Amygdala (tissue), 56 donors: ENCODE measurements around the gene CCNB2.
"Not testable (repeated sequence)": the region's sequence is repeated elsewhere in the genome, so short reads cannot be mapped to it uniquely, and the experiment has no call there.

Experiments
- DNase-seq, 56 donors: peaks; one replicate each; lab custom pipeline; 2025; lab: John Stamatoyannopoulos, UW

CCNB2 gene

GRCh38 chr15:59104912-59105732, at the start of gene CCNB2:
CCNB2 (plus strand) TSS chr15:59105146; CDS start chr15:59105269, 123 bp downstream.
- DNase-seq: peak; percentile 20 to 96 (median 72)

DNA sequence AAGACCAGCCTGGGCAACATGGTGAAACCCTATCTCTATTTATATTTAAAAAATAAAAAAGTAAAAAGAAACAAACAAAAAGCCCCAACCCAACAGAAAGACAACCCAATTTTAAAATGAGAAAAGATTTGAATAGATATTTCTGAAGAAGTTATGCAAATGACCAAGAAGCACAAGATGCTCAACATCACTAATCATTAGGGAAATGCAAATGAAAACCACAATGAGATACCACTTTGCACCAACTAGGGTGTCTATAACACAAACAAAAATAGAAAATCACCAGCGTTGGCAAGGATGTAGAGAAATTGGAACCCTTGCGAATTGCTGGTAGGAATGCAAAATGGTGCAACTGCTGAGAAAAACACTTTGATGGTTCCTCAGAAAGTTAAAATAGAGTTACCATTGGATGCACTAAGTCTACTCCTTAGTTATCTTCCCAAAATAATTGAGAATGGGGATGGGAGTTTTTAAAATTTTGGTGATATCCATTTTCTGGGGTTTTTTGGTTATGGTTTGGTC, 45.8 kb upstream of the CCNB2 start:
- no peak for DNase-seq

DNA sequence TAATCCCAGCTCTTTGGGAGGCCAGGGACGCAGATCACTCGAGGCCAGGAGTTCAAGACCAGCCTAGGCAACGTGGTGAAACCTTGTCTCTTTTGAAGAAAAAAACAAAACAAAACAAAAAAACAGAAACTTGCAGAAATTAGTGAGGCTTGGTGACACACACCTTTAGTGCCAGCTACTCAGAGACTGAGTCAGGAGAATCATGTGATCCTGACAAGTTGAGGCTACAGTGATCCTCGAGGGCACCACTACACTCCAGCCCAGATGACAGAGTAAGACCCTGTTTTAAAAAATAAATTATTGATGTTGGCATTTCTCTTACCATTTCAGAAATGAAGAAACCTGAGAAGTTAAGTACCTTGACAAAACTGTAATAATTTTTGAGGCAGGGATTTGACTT, 44.6 kb upstream of the CCNB2 start:
- DNase-seq: no peak

DNA sequence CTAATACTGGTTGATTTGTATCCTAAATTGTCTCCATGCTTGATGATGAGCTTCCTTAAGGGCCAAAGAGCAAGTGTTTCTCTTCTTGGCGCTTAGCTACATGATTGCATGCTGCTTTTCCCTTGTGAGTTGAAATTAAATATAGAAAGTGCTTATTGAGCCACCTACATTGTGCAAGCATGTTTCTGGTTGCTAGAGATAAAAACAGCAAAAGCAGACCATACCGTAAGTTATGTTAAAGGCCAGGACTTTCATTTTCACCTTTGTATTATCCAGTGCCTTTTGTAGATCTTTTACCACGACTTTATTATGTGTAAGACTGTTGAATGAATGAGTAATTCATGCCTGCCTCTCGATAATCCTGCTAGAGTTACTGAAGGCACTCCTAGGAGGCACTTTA, 41.9 kb upstream of the CCNB2 start:
- no peak for DNase-seq

- DNase-seq: no peak
These were observed 35.5 kb upstream of the CCNB2 start for GRCh38 chr15:59069430-59069829.

GRCh38 chr15:59074607-59075006, 30.3 kb upstream of the CCNB2 start:
- DNase-seq: no peak

DNA sequence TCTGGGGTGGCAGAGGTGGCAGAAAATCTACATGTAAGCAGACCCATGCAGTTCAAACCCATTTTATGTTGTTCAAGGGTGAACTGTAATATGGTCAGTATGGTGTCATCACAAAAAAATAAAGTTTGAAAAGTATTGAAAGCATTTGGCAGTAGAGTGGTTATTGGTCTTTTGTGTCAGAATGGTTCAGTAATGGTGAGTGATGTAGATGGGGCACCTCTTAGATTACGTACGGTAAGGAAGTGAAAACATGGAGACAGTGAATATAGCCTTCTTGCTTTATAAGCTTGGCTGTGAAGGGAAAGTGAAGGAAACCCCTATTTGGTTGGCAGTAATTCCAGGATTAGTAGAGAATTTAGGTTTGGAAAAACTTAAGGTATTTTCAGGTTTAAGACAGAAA, 17.2 kb upstream of the CCNB2 start:
- DNase-seq: no peak

DNA sequence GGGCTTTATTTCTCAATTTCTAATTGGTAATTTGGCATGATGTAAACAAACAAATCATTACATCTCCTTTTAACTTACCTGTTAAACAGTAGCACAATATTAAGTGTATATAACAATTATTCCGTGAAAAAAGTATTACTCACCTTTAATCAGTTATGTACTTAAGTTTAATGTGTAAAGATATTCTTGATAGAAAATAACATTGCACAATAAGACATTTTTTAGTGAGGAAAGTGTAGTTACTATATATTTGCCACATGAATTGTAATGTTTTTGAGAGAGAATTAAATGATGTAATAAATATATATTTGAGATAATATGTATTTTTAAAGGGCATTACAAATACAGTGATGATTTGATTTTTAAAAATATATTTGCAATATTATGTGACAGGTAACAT, 10.9 kb upstream of the CCNB2 start:
- DNase-seq: no peak

- no peak for DNase-seq
These were observed 8.5 kb upstream of the CCNB2 start for GRCh38 chr15:59096429-59096828.

GRCh38 chr15:59099162-59099685, 5.7 kb upstream of the CCNB2 start:
- no peak for DNase-seq

DNA sequence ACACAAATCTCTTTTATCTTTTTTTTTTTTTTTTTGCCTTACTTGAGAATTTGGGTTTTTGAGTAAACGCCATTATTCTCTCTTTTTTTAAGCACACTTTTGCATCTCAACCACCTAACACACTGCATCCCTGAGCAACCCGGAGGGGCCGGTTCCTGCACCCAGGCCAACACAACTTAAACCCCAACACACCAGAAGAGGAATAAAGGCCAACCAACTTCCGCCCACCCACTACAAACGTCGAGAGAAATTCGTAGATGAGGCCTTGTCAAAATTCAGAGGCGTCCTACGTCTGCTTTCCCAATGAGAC, 389 bp upstream of the CCNB2 start:
- DNase-seq: peak in 6 of 56 donors; percentile 19 to 48 (median 29)

GRCh38 chr15:59105854-59106253, 908 bp downstream of the CCNB2 start:
- no peak for DNase-seq

GRCh38 chr15:59111251-59111650, 6.3 kb downstream of the CCNB2 start:
- no peak for DNase-seq

DNA sequence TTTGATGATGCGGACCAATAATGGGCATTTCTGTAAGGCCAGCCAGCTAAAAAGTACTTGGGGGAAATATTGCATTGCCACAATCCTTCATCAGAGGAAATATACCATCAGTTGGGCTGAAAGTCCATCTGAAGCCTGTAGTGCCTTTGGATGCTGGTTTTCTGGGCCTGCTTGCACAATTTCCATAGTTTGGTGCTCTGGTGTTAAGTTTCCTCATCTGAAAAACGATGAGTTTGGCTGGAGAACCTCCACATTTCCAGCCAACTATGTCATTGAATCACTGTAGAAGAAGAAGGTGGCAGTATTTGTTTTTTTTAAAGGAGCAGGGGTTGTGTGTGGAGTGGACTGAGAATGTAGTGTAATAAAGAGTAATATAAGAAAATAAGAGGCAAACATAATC, 10.1 kb downstream of the CCNB2 start:
- DNase-seq: no peak

GRCh38 chr15:59116141-59116540, 11.2 kb downstream of the CCNB2 start:
- no peak for DNase-seq

DNA sequence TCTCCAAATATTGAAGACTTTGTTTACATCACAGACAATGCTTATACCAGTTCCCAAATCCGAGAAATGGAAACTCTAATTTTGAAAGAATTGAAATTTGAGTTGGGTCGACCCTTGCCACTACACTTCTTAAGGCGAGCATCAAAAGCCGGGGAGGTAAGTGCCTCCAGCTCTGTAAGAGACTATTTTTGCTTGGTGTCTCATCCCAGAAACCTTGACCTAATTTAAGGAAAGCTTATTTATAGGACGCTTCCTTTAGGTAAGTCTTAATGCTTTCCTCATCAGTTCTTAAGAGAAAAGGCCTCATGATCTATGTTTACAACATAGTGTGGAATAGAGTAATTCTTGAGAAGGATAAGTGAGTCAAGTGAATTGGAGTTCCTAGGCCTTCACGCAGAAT, 11.8 kb downstream of the CCNB2 start:
- DNase-seq: no peak

GRCh38 chr15:59119625-59120024, 14.7 kb downstream of the CCNB2 start:
- no peak for DNase-seq

GRCh38 chr15:59120937-59121336, 16.0 kb downstream of the CCNB2 start:
- no peak for DNase-seq

DNA sequence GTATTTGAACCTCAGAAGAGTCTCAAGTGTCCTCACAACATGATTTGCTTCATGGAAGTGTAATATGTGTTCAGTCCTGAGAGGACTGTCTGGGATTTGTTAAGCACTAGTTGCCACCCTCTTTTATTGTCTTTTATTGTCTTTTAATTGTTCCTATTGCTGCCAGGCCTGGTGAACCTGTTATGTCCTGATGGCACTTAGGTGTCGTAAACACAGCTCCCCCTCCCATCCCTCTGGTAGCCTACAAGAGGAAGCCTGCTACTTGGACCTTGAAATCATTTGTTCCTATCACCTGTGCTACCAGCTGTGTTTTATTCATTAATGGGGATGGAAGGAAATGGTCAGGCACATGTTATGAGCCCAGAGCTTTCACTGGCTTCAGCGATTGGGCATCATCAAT, 19.3 kb downstream of the CCNB2 start:
- DNase-seq: no peak

- not testable (repeated sequence) for DNase-seq
These were observed 20.7 kb downstream of the CCNB2 start for GRCh38 chr15:59125683-59126082.

GRCh38 chr15:59127255-59127654, 22.3 kb downstream of the CCNB2 start:
- DNase-seq: not testable (repeated sequence)

- DNase-seq: no peak
These were observed 26.5 kb downstream of the CCNB2 start for GRCh38 chr15:59131456-59131855.
